SK-N-MC (cell line): Measurements from ENCODE around the gene PIGQ.

Source experiments
- EZH2 ChIP-seq: fragments of 200-600 bp; sonication (generic); IDR thresholded peaks from one replicate; pipeline ENCODE4 v1.6.1; 2017; ENCODE audit warnings: antibody characterized with exemption
- FOXP2 ChIP-seq: optimal IDR thresholded peaks from 2 replicates; pipeline ENCODE3; 2011; ENCODE audit warnings: mild to moderate bottlenecking, moderate library complexity; ENCODE audit not compliant: insufficient read depth; ENCODE audit errors: extremely low read length, control extremely low read depth
- POLR2AphosphoS5 ChIP-seq: IDR thresholded peaks from 2 replicates; pipeline ENCODE4 v1.6.1; 2012; ENCODE audit warnings: mild to moderate bottlenecking, low read depth, low read length, borderline replicate concordance

GRCh38 chr16:630249-630814 lies 60.6 kb downstream of the PIGQ start:
- TF ChIP-seq EZH2 (no peak), POLR2AphosphoS5 (no peak), FOXP2 (no peak)
